HG02885 (cell line): ENCODE data around the gene NTMT1.

ENCODE experiments used
- ATAC-seq: cut with Tn5 transposase; IDR thresholded peaks from one replicate; pipeline ENCODE4 v1.9.1; 2021; ENCODE audit warnings: mild to moderate bottlenecking; ENCODE audit not compliant: unreplicated experiment, poor library complexity

Gene NTMT1

DNA sequence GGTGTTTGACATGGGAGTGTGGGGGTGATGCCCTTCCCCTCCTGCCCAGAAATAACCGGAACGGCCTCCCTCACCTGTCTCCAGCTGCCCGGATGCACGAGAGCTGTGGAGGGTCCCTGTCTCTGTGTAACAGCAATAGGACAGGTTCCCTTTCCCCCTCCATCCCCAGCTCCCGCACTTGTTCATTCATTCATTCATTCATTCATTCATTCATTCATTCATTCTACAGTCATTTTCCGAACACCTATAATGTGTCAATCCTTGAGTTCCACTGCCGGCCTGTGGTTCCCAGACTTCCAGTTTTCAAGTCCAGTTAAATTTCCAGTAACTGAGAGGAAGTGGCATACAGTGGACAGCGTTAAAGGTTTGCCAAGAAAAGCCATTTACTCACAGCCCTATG lies 46.7 kb downstream of the NTMT1 start:
- no peak for ATAC-seq

DNA sequence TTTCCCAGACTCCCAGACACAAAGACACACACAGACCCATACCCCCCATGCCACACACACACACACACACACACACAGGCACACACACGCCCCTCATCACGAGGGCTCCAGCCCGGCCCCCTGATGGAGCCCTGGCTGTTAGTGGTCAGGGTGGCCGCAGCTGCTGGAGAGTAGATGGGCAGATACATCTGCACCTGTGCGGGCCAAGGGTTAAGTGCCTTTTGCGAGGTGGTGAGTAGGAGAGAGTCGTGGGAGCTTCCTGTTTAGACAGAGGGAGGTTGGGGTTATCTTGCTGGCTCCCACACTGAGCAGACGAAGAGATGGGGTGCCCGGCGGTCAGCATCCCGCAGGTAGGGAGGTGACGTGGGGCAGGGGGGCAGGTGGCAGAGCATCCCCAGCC lies 47.6 kb downstream of the NTMT1 start:
- no peak for ATAC-seq

GRCh38 chr9:129674229-129674628 lies 48.3 kb downstream of the NTMT1 start:
- no peak for ATAC-seq

DNA sequence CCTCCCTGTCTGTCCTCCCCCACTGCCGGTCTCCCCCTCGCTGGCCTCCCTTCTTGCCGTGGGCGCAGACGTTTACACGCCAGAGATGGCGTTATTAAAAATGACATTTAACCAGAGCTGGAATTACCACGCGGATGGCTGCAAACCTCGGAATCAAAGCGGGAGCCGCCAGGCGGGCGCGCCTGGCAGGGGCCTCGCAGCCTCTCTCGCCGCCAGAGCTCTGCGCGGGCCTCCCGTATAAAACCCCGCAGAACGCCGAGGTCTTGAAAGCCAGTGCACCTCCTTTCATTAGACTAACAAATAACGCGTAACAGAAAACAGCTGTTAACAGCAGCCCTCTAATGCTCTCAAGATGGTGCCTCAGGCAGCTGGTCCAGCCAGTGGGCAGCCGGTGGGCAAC lies 49.7 kb downstream of the NTMT1 start:
- no peak for ATAC-seq

GRCh38 chr9:129676287-129676686 lies 50.3 kb downstream of the NTMT1 start:
- ATAC-seq, result no peak

DNA sequence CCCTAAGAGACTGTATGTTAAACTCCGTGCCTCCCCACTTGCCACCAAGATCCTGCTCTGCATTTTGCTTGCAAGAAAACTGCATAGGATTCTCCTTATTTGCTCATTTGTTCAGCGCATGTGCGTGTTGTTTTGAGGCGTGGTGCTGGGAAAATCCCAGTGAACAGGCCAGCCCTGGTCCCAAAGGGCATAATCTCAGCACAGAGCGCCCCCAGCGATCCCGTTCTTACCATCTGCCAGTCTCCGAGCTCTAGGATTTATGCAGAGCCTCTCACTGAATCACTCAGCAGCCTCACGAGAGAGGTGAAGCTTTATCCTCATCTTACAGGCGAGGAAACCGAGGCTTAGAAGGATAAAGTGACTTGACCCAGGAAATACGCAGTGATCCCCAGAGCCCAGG lies 51.0 kb downstream of the NTMT1 start:
- no peak for ATAC-seq

DNA sequence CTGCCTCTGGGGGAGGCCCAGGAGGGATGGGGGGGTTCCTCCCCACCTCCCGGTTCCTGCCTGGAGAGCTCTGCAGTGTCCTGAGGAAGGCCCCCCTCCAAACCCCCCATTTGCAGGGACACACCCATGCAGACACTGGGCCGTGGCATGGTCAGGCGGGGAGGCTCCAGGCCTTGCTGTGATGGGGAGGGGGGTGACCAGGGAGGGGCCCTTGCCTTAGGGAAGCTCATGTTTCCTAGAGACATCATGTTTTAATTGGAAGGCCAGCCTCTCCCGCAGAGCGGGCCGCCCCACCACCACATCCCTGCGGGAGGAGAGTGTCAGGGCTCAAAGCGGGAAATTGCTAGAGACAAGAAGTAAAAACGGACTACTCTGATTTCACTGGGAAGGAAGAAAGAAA lies 51.5 kb downstream of the NTMT1 start:
- no peak for ATAC-seq

GRCh38 chr9:129678844-129679243 lies 52.9 kb downstream of the NTMT1 start:
- no peak for ATAC-seq

DNA sequence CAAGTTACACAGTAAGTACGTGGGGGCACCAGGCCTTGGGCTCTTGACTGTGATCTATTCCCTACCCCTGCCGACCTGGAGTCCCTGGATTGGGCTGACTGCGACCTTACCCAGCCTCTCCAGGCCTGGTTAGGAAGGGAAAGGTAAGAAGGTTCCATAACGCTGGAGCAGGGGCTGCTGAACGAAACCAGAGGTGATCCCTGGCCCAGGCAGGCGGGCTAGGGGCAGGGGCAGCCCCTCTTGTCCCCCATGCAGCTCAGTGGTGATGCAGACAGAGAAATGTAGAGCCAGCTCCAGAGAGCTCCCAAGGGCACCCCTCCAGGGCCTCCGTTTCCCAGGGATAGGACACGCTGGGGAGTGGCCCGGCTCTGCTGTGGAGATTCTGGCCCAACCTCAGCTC lies 53.6 kb downstream of the NTMT1 start:
- no peak for ATAC-seq

DNA sequence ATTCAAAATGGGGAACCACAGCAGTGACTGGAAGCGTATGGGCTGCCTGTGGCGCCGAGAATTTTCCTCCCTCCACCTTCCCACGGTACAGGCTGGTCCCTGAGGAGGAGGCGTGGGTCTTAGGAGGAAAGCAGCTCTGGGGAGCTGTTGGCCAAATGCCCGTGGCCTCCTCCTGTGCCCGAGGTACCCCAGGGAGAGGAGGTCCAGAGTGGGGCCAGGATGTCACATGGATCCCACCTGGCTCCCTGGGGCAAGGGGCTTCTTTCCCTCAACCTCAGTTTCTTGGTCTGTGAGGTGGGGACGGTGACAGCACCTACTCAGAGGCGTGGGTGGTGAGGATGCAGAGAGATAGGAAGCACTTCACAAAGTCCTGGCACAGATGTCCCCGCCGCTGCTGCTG lies 56.0 kb downstream of the NTMT1 start:
- ATAC-seq, result no peak

DNA sequence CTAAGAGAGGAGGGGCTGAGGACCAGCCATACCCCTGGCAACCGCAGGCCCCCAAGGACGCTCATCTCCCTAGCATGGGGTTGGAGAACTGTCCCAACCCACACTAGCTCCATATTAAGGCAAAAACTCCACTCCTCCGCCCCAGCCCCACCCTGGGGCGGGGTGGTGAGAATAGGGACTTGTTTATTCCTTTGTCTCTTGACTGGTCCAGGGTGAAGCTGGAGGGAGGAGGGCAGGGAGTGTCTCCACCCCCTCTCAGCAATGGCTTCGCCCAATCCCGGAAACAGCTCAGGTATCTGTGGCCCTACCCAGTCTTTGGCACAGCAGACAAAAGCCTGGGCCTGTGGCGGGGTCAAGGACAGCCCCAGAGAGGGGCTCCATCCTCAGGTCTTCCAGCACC lies 56.4 kb downstream of the NTMT1 start:
- ATAC-seq, result no peak

- ATAC-seq, result no peak
Observed at GRCh38 chr9:129685220-129685932, 59.4 kb downstream of the NTMT1 start.
